ENCODE results near the gene NOD1.

The NOD1 gene

DNA sequence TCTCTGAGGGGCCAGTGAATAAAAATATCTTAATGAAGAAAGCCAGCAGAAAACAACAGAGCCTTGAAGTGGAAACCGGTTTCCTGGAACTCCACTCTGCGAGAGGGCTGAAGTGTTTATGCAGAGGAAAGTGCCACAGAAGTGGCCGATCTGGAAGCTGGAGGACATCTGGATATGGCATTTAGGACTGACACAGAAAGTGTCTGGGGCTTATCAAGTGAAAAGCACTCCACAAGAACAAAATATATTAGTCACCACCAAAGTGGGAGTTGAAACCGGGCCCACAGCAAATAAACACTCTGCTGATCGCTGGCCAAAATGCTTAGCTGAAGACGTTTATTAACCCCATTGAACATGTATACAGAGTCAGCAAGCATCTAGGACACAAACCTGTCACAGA is 7.8 kb downstream of the NOD1 start:
- DNase-seq (ENCODE audit: low read depth in 2 of 2) = no peak

GRCh38 chr7:30470163-30470770 is 8.3 kb downstream of the NOD1 start:
- no peak for DNase-seq (ENCODE audit: low read depth in 2 of 2)

DNA sequence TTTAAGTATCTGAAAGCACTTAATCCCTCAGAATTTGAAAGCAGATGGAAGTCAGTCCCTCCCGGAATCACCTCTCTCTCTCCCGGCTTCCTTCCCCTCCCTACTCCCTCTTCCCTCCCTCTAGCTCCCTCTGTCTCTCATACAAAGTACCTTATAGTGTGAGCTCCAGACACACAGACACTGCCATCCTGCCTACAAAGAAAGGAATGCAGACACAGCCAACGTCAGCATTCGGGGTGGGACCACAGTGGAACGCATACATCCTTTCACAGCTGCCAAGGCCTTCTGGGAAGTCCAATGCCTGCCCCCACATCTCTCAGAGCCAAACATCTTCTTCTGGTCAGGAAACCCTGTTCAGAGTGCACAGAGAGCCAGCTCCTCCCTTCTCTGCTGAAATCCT is 9.3 kb downstream of the NOD1 start:
- no peak for DNase-seq (ENCODE audit: low read depth in 2 of 2)

DNA sequence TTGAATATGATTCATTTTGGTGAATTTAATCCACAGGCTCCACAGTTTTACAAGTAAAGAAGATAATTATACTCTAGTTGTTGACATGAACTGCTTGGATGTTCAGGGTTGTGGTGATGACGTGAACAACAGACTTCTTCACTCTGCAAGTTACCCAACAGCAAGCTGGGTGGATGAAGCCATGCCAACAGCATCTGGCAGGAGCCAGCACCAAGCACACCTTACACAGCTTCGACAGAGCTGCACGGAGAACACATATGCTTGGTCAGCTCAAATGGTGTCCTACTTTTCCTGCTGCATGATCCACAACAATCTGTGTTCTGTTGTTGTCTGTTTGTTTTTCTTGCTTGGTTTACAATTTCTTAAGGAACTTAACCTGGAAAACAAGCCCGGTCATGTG is 9.8 kb downstream of the NOD1 start:
- DNase-seq (ENCODE audit: low read depth in 2 of 2) = no peak

- no peak for DNase-seq (ENCODE audit: low read depth in 2 of 2)
These were observed 10.5 kb downstream of the NOD1 start for GRCh38 chr7:30468041-30468440.

DNA sequence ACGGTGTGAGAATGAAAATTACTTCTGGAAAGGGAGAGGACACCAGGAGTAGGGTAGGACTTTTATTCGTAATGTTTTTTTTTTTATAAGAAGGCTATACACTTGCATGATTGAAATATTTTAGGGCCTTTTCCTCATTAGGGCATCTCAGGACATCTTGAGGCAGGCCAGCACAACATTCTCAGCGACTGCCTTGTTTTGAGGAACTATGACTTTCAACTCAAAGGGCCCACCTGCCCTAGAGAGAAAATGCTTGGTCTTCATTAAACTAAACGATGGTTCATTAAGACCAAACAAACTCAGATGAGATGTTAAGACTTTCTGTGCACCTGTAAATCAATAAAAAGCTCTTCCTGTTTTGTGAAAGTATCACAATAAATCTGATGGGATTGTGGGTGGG is 11.3 kb downstream of the NOD1 start:
- no peak for DNase-seq (ENCODE audit: low read depth in 2 of 2)

DNA sequence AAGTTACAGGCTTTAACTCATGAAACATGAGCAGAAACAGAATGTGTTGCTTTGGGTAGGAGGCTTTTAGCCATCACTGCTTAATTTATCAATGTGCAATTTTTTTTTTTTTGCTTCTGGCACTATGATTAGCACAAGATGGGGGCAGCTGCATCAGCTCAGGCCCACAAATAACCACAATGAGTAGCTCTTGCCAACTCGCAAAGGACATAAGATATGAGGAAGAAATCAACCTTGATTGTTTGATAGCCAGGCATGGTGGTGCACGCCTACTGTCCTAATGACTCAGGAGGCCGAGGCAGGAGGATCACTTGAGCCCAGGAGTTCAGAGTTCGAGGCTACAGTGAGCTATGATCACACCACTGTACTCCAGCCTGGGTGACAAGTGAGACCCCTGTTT is 12.3 kb downstream of the NOD1 start:
- DNase-seq (ENCODE audit: low read depth in 2 of 2) = no peak

GRCh38 chr7:30465811-30466180 is 12.8 kb downstream of the NOD1 start:
- DNase-seq (ENCODE audit: low read depth in 2 of 2) = no peak

GRCh38 chr7:30465046-30465810 is 13.4 kb downstream of the NOD1 start:
- no peak for DNase-seq (ENCODE audit: low read depth in 2 of 2)

GRCh38 chr7:30464231-30464671 is 14.3 kb downstream of the NOD1 start:
- no peak for DNase-seq (ENCODE audit: low read depth in 2 of 2)

DNA sequence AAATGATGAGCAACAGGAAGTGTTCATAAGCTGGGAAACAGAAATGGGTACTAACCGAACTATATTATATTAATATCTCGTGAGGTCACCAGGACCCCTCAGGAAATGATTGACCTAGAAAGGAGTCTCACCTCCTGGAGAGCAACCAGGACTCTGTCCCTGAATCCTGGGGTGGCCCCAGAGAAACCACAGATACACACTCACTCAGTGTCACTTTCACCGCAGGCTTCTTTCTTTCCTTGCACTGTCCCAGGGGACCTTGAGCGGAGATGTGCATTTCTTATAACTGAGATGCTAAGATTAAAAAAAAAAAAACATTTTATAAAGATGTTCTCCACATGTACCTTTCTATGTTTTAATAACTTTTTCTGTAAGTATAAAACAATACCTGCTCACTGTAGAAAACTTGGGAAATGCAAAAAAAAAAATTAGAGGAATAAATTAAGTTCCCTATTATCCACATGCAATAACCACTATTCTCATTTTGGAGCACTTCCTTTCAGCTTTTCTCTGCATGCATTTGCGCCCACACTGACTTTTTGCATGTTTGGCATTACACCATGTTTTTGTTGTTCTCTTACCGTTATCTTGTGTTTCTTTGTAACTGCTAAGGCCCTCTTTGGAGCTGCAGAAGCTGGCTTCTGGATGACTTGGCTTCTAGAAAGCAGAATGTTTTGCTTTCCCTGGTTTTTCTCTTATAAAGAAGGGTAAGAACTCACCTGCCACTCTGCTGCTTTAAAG is 15.0 kb downstream of the NOD1 start:
- no peak for DNase-seq (ENCODE audit: low read depth in 2 of 2)

DNA sequence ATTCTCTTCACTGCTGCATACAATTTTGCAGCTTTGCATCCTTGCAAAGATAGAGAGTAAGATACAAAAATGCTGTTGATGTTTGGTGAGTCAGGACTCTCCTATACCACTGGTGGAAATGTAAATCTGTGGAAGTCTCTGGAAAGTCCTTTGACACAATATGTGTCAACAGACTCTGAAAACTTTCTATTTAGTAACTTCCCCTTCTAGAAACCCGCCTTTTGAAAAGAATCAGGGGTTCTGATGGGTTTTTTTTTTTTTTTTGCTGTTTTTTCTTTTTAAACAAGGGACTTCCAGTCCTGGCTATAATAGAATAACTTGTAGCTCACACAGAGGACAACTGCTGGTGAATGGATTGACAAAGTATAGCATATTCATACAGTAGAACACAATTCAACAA is 16.4 kb downstream of the NOD1 start:
- no peak for DNase-seq (ENCODE audit: low read depth in 2 of 2)

- DNase-seq (ENCODE audit: low read depth in 2 of 2) = no peak
These were observed 18.3 kb downstream of the NOD1 start for GRCh38 chr7:30460246-30460633.

DNA sequence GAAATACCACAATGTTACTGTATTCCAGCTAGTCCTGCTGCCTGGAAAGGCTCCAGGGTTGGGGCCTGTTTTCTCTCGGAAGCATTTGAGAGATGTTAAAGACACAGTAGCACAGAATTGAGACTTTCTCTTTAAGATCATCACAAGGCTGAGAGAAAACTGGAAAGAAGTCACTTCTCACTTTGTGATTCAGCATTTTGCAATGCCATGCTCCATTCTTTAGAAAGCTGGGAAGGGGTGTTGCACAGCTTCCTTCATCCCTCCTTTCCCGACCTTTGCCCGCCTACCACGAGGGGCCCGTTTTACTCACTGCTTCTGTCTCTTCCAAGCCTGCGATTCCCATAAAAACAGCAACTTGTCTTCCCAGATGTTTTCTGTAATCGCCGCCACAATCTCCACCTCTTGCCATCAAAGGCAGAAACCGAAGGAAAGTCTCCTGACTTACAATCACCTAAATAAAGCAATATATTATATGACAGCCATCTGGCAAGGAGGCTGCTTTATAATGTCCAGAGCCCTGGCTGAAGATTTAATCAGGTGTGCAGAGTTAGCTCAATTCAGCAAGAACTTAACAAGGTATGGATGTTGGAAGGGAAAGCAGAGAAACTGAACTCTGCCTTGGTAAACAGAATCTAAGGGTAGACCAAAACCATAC is 18.9 kb downstream of the NOD1 start:
- DNase-seq (ENCODE audit: low read depth in 2 of 2) = no peak

- DNase-seq (ENCODE audit: low read depth in 2 of 2) = no peak
These were observed 20.3 kb downstream of the NOD1 start for GRCh38 chr7:30458311-30458710.

DNA sequence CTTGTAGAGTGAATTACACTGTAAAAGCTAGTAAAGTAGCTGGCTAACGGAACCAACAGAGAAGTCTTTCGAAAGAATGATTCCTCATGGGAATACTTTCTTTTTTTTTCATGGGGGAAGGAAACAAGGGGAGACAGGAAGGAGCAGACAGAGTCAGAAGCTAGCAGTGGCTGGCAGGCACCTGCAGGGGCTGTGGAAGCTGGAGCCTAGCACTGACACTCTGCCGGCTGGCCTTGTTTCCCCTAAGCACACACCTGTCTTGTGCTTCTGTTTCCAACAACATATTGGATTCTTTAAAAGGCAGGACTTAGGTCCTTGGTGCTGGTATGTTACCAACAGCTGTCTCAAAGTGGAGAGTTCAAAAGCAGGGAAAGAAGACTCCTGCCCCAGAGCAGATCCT is 24.7 kb downstream of the NOD1 start:
- no peak for DNase-seq (ENCODE audit: low read depth in 2 of 2)

DNA sequence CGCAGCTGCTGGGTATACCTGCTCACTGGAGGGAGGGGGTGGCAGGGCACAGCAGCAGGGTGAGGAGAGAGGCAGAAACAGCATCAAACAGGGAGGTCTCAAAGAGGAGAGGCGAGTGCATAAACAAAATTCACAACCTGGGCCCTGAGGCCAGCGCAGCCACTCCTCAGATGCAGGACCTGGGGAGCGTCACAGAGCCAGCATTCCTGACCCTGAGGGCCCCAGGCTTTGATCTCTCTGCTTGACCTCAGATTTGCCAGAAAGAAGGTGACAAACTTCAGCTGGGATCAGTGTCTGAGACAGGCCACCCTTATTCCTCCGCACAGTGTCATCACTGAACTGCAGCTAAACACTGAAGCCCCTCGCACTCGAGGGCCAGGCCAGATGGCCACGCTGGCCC is 25.6 kb downstream of the NOD1 start:
- DNase-seq (ENCODE audit: low read depth in 2 of 2) = no peak

GRCh38 chr7:30452280-30452930 is 26.2 kb downstream of the NOD1 start:
- DNase-seq (ENCODE audit: low read depth in 2 of 2) = no peak

GRCh38 chr7:30451539-30452279 is 26.9 kb downstream of the NOD1 start:
- no peak for DNase-seq (ENCODE audit: low read depth in 2 of 2)

DNA sequence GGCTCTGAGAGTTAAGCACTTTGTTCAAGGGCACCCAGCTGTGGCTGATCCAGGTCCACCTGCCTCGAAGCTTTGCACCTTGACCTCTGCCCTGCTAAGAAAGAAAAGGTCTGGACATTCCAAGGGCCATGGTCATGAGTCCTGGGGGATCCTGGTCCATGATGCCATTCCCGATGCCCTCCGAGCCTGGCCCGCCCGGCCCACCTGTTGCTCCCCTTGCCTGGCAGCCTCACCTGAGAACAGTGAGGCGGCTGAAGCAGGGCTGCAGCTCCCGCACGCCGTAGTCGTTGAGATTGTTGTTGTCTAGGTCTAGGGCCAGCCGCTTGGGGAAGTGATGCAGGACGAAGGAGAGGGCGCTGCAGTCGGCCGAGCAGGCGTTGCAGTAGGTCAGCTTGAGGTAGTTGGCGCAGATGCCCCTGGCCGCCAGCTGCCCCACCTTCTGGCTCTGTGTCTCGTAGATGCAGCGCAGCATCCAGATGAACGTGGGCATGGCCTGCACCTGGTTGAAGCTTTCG is 27.5 kb downstream of the NOD1 start:
- DNase-seq (ENCODE audit: low read depth in 2 of 2) = no peak
